HG03066 (cell line): ENCODE results near the gene ZFYVE28.

Experiments used
- ATAC-seq: cut with Tn5 transposase; IDR thresholded peaks from one replicate; pipeline ENCODE4 v1.9.1; 2021; ENCODE audit warnings: low read depth; ENCODE audit not compliant: unreplicated experiment

ZFYVE28 gene

DNA sequence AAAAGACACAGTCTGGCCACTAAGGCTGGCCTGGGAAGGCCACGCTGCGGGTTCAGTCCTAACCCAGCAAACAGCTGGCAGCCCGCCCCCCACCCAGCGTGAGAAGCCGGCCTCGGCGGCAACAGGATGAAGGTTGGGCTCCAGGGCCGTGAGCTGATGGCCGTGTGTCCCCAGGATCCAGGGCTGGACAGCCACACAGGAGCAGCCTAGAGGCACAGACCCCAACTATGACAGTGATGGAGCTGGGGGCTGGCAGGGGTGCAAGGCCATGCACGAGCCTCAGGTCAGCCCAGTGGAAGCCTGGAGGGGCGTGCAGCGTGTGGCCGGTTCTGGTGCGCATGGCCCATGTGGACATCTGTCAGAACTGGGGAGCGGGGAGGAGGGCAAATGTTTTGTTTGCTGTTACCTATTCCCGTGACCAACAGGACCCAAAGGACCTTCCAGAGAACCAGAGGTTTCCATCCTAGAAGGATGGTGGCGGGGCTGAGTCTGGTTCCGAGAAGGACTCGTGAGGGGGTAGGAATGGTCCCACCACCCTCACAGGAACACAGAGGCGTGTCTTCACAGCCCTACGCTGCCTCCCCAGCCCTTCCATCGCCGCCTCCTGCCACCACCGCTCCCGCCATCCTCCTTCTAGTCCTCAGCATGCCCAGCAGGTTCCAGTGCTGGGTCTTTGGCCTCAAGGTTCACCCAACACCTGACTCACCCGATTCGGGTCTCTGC lies 46.5 kb downstream of the ZFYVE28 start:
- ATAC-seq: no peak

DNA sequence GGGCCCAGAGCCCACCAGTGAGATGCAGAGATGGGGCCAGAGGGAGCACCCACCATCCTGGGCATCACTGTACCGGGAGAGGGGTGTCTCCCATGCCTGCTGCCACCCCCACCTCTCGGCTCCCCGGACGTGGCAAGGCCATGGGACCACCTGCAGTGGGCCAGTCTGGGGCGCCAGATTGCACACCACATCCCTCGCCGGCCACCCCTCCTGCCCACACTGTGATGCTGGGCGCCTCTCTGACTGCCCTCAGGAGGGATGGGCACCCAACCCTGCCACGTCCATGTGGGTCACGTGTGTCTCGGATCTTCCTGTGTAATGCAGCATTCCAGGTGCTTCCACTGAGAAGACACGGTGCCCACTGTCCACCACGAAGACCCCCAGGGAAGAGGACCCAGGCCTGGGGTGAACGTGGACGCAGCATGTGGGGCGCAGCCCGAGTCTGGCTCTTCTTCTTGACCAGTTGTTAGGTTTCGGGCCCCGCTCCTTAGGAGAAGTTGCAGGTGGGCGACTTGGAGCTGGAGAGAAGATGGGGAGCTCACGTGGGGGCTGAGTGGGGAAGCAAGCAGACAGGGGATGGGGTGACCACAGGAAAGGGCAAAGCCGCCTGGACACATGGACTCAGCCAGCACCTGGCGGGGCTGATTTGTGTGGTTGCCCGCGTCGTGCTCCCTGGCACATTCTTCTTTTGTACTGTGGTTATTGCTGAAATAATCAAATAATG lies 47.7 kb downstream of the ZFYVE28 start:
- ATAC-seq: no peak

DNA sequence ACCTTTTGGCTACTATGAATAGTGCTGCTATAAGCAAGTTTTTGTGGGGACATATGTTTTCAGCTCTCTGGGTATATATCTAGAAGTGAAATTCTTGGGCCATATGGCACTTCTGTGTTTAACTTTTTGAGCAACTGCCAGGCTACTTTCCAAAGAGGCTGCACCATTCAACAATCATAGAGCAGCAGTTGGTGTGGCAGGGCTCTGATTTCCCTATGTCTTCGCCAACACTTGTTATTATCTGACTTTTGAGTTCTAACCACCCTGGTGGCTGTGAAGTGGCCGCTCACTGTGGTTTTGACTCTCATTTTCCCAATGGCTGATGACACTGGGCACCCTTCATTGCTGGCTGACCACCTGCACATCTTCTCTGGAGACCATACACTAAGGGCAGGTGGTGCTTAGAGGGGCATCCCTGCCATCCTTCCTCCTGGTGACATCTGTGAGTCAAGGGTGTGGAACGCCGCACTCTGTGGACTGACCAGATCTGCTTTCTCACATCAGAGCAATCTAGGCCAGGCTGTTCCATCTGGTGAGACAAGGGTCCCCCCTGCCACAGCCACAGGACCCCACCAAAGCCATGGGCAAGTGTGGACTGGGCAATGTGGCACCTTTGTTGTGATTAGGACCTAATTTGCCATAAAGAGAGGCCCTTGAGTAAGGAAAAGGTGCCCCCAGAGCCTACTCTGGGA lies 49.6 kb downstream of the ZFYVE28 start:
- ATAC-seq: no peak

DNA sequence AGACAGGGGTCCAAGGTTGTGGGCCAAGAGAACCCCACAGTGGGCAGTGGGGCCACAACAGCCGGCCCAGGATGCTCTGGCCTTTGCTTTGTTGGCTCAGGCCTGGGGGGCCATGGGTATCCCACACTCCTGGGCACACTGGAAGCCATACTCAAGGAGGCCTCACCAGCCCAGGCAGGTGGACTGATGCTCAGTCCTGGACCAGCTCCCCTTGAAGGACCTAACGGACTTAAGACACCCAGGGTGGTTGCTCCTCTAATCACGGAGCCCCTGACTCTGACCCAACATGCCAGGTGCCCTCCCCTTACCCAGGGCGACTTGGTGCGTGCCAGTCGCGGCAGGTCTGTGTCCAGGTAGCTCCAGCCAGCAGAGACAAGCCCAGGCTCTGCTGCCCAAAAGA lies 50.8 kb downstream of the ZFYVE28 start:
- no peak for ATAC-seq

DNA sequence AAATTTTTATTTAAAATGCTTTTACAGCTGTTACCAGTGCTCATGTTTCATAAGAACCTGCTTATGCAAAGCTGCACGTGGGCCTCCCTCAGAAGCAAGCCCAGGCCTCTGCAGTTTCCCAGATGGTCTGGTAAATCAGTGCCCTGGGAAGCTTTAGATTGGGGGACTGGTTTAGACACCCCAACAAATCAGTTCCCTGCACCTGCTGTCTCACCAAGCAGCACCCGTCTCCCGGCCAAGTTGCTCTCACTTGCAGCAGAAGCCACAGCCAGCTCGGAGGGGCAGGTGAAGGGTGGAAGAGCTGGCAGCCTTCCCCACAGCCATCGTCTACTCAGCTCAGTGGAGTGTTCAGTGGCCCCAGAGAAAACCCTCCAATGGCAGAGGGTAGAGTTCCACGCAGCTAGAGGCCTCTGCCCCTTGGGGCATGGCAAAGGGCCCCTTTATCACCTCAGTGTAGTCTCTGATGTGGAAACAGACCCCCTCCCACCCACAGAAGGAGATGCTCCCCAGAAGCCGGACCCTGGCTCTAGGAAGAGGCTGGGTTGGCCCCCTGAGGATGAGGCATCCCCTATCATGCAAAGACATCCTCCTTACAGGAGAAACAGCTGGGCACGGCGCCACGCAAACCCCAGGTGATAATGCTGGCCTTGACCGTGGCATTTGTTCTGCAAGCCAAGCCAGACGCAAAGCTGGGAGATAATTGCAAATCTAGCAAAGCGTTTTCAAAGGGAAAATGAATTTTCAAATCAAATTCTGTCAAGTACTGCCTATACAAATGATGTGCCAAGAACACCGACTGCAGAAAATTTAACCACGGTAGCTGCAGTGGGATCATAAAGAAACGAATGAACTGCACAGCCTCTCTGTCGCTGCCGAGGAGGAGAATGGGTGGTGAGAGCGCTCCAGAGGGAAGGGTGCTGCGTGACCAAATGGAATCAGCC lies 51.9 kb downstream of the ZFYVE28 start:
- no peak for ATAC-seq

DNA sequence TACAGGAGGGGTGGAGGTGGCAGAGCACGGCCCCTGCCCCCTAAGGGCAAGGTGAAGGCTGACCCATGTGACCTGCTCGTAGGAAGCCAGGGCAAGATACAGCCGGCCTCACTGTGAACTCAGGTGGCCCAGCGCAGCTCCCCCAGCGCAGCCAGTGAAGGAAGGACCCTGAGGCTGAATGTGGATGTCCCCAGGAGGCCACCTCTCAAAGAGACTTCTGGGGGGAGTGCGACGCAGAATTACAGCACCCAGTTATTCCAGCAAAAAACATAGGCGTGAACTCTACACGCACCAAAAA lies 52.6 kb downstream of the ZFYVE28 start:
- no peak for ATAC-seq

DNA sequence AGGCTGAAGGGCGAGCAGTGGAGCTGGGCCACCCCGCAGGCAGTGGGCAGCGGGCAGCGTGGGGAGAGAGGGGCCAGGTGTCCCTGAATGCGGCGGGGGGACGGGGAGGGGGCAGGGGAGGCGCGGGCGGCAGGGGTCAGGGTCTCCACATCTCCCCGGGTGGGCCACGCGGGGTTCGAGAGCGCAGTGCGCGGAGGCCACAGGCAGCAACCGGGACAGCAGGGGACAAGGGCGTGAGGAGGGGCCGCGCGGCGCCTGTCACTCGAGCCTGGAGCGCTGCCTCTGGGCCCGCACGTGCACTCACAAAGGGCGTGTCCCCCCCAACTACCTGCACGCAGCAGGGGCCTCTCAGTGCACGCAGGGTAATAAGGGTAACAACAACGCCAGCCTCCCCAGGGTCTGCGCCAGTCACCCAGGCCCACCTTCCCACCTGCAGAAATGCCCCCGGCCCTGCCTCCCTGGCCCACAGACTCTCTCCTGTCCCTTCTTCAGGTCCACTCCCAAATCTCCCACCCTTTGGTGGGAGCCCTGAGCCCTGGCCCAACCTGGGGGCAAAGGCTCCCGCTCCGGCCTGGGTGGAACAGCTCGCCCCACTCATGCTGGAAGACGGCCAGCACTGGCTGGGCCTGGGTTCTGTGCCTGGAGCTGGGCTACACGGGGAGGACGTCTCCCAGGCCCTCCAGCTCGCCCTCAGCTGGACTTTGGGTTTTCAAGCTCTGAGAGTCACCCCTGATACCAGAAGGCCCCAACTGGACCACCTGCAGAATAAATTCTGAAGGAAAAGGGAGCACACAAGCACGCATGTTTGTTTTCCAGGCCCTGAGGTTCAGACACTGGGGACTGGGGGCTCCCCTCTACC lies 53.2 kb downstream of the ZFYVE28 start:
- no peak for ATAC-seq

DNA sequence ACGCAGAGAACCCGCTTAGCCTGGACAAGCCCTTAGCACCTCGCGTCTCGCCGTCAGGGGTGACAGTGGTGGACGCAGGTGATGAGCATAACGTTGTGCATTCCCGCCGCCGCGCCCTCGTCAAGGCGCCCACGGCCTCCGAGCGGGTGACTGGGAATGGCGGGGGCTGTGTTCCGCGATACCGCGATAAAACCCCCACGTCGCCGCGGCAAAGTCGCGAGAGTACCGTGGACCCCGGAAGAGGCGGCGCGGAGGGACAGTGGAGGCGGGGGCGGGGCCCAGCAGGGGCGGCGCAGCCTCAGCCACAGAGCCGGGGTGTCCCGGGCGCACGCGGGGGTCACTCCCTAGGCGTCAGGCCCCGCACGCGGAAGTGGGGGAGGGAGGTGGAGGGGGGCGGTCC lies 53.8 kb downstream of the ZFYVE28 start:
- no peak for ATAC-seq

DNA sequence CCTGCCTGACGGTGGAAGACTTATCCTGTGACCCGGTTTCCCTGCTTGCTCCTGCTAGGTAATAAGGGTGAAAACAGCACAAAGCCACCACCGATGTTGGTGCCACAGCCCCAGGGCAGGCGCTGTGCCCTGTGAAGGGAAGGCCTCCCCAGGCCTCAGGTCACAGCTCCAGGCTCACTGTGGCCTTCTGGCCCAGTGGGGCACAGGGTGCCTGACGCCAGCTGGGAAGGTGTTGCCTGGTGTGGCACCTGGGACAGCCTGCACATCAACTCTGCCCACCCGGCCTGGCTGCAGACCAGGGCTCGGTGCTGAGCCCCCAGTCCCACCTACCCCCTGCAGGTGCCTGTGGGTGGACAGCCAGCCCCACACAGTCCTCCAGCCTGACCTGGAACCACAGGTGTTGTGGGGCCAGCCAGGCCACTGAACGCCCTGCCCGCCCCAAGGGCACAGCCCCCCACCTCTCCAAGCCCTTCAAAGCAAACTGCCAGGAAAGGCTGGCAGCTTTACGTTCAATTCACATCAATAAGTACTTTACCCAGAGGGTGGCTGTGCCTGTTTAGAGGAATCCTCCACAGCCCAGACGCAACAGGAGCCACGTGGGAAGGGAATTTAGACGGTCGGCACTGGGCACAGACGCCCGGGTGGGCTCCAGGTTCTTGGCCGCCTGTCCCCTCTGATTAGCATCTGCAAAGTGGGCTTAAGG lies 54.3 kb downstream of the ZFYVE28 start:
- no peak for ATAC-seq

DNA sequence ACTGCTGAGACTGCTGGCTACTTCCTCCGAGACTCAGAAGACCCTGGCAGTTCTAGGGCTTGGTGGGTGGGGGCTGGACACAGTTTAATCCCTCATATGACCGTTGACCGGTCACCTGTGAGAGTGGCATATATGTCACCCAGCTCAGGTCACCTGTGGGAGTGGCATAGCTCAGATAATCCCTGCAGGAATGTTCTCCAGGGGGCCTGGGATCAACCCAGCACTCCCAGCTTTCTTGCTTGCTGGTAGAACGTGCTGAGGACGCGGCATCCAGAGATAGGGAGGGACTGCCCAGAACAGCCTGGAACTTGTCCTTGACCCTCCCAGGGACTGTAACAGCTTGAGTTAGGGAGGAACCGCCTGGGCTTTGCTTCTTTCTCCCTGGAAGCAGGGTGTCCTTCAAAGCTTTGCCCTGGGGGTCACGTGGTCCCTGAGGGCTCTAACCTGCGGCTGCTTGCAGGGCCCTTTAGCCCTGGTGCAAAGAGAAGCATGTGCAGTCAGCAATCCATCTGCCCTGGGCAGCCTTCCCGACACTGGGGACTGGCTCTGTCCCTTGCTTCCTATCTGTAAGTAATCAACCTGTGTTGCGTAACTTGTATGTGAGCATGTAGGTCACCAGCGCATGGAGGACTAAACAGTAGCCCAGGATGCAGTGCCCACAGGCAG lies 55.3 kb downstream of the ZFYVE28 start:
- no peak for ATAC-seq

DNA sequence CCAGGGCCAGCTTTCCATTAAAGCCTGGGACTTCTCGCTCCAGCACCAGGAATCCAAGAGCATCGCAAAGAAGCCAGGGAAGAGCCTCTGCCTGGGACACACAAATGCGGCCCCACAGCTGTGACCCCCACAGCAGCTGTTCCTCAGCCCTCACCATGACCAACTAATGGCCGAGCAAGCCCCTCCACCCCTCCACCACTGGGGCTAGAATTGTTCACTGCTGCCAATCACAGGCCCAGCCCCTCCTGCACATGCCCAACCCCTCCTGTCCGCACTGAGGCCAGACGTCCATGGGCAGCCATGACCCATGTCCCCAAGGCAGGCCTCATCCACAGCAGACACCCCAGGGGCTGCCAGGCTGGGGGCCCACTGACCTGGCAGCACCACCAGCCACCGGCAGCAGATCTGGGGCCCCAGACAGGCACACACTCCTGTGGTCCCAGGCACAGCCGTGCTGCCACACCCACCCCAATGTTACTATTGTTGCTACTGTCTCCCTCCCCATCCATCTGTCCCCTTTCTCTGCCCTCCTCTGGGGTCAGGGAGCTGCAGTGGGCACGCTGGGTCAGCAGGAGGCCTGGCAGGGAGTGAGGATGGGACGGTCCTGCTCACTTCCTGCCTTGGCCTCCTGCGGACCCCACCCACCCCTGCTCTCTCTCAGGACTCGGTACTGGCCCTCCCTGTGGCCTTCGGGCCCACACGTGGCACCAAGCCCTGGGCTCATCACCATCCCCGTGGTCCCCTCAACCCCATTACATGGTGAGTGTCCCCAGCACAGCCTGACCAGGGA lies 56.0 kb downstream of the ZFYVE28 start:
- ATAC-seq: no peak

DNA sequence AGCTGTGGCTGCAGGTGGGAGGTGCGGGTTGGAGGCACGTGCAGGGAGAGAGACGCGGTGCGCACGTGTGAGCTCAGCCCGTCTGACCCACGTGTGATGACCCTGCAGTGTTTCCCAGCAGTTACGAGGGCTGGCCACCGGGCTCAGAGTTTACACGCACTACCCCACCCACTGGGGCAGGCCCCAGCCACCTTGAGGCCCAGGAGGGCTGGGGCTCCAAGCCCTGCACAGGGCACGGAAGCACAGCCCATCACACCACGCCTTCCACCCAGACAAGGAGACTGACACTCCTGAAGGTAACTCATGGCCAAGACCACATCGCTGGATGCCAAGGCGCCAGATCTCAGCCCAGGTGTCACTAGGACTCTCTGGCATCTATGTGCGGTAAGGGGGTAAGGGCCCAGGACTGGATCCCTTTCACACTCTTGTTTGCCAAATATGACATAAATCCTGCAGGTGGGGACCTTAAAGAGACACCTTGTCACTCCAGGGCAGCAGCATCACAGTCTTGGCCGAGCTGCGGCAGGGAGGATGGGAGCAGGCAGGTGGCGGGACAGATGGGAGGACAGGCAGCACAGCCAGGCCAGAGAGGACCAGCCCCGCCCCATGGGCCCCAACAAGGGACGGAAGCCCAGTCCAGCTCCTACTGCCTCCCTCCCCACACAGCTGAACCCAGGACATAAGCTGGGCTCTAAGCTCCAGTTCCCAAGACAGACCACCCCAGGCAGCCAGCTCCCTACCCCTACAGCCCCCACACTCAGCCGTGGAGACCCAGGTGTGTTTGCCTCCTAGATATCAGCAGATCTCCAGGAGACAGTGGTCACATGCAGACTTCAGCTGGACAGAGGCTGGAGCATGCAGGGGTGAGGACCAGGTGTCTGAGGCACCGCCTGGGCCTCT lies 56.8 kb downstream of the ZFYVE28 start:
- ATAC-seq: no peak

DNA sequence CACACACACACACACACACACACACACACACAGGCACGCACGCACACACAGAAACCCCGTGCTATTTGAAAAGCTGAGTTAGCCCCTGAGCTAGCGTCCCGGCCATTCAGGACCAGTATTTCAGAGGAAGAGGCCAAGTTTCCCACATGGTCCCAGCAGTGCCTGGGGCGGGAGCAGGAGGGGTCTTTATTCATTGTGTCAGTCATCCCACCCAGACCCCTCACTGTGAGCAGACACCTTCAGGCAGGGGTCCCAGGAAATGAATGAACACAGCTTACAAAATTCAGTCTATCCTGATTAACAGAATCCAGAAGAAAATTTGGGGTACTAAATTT lies 58.1 kb downstream of the ZFYVE28 start:
- ATAC-seq: no peak

DNA sequence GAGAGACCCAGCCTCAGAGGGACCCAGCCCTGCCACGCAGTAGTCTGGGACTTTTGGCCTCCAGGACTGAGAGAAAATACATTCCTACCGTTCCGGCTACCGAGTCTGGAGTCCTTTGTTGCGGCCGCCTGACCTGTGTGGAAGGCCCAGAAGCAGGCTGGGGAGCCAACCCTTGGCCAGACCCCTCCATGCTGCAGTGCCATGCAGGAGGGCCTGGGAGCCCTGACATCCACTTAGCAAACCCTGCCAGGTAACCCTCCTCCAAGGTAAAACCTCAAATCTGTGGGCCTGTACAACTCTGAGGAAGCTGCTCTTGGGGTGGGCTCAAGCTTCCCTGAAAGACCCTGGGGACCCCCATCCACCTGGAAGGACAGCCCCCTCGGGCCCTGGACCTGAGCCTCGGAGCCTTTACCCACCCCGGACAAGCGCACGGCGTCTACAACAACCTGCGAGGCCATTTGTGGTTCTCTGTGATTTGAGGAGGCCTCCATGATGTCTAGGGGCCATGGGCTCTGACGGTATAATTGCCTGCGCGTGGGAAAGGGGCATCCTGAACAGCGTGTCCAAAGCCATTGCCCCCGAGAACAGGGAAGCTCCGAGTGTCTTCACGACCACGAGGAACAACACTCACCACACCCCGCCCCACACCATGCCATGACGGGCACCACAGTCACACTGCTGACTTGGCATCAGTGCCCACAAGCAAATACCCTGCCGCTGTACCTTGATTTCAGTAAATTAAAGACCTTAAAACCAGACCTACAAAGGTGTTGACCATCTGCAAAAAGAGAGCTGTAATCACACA lies 58.7 kb downstream of the ZFYVE28 start:
- ATAC-seq: no peak

DNA sequence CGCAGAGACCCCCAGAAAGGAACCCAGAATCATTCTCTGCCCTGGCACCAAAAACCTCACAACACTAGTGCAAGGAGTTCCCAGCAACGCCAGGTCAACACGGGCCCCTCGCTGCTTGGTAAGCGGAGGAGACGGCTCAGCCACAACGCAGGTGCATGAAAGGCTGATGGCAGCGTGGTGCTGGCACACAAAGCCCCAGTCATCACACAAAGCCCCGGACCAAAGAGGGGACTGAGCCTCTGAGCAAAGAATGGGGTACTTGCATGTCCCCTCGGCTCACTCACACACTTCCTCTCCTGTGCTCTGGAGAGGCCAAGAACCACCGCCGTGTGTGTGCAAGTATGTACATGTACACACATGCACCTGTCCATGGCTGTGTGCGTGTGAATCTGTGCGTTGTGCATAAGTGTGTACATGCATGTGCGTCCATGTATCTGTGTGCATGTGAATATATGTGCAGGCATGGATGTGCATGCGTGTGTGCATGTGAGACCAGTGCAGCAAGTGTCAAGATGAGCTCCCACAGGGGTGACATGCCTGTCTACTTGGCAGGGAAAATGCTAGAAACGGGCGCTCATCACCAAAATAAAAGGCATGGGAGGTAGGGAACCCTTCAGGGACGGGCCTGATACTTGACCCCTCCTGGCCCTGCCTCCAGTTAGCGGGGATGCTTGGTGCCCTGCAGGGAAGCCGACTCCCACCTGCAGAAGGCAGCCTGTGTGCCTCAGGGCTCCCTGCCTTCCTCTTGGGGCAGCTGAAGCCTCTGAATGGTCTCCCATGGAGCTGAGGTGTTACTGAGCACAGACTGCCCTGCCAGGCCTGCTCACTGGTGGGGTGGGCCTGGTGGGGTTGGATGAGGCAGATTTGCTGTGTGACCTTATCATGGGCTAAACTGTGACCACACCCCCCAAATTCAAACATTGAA lies 60.4 kb downstream of the ZFYVE28 start:
- ATAC-seq: no peak
